K562 (cell line): ENCODE data around the gene PPM1F. TPM values are rescaled to one million over a fixed set of nuclear protein-coding genes. Genes with fewer than 3 reads are reported as not detected.

Source experiments
- BHLHE40 ChIP-seq: IDR thresholded peaks from 2 replicates; pipeline ENCODE4 v1.6.1; 2011; ENCODE audit warnings: low read length, improper control_type of control experiment
- CTBP1 ChIP-seq: fragments of 450-650 bp; IDR thresholded peaks from 2 replicates; pipeline ENCODE4 v1.6.1; 2016; ENCODE audit warnings: borderline replicate concordance
- FOSL1 ChIP-seq: fragments of 200-800 bp; sonication (Bioruptor generic); conservative IDR thresholded peaks from 2 replicates; pipeline ENCODE4 v1.6.1; 2016; ENCODE audit warnings: missing genetic modification characterization, missing compliant biosample characterization
- FOXK1 ChIP-seq: sonication (generic); formaldehyde crosslinking; IDR thresholded peaks from 2 replicates; pipeline ENCODE4 v1.8.0; 2022; ENCODE audit warnings: missing genetic modification reagents, mild to moderate bottlenecking, borderline replicate concordance
- FOXP1 ChIP-seq: sonication (generic); formaldehyde crosslinking; IDR thresholded peaks from 2 replicates; pipeline ENCODE4 v1.8.0; 2022; ENCODE audit warnings: mild to moderate bottlenecking, missing genetic modification reagents
- HMBOX1 ChIP-seq: sonication (generic); IDR thresholded peaks from 2 replicates; pipeline ENCODE4 v1.6.1; 2016
- HNRNPL ChIP-seq: fragments of 200-400 bp; formaldehyde crosslinking; IDR thresholded peaks from 2 replicates; pipeline ENCODE4 v1.6.1; 2017; ENCODE audit warnings: low read depth, mild to moderate bottlenecking, low read length
- NFYB ChIP-seq: IDR thresholded peaks from 2 replicates; pipeline ENCODE4 v1.6.1; 2011; ENCODE audit warnings: mild to moderate bottlenecking, moderate library complexity; ENCODE audit not compliant: insufficient read length; ENCODE audit errors: extremely low read depth
- PBX2 ChIP-seq, 2 experiments: IDR thresholded peaks in 1 of 2; conservative IDR thresholded peaks in 1 of 2; 2 replicates each; pipeline ENCODE4 v1.6.1; 2016; ENCODE audit warnings: low read depth in 2 of 2, mild to moderate bottlenecking in 1 of 2, missing compliant biosample characterization in 1 of 2, missing genetic modification characterization in 1 of 2, moderate library complexity in 1 of 2
- RREB1 ChIP-seq: fragments of 250-450 bp; sonication (Bioruptor Pico); IDR thresholded peaks from 2 replicates; pipeline ENCODE4 v1.4.0; 2020
- SREBF1 ChIP-seq: fragments of 150-350 bp; IDR thresholded peaks from 2 replicates; pipeline ENCODE4 v1.6.1; 2014; ENCODE audit warnings: antibody characterized with exemption, low read depth, low read length, borderline replicate concordance
- TBL1XR1 ChIP-seq, 2 experiments: IDR thresholded peaks; 2 replicates each; pipeline ENCODE4 v1.6.1; 2012; ENCODE audit warnings: improper control_type of control experiment in 2 of 2, low read length in 2 of 2, mild to moderate bottlenecking in 1 of 2
- ZFX ChIP-seq: sonication (generic); formaldehyde crosslinking; IDR thresholded peaks from 2 replicates; pipeline ENCODE4 v1.8.0; 2022; ENCODE audit warnings: mild to moderate bottlenecking, missing genetic modification reagents, moderate library complexity
- ZKSCAN3 ChIP-seq: fragments of 250-450 bp; sonication (Bioruptor Pico); IDR thresholded peaks from 2 replicates; pipeline ENCODE4 v1.4.0; 2020
- ZNF232 ChIP-seq: sonication (generic); formaldehyde crosslinking; IDR thresholded peaks from 2 replicates; pipeline ENCODE4 v1.8.0; 2022; ENCODE audit warnings: mild to moderate bottlenecking, missing genetic modification reagents
- ZNF76 ChIP-seq: fragments of 250-450 bp; sonication (Bioruptor Pico); IDR thresholded peaks from 2 replicates; pipeline ENCODE4 v1.4.0; 2020; ENCODE audit warnings: mild to moderate bottlenecking, moderate library complexity, borderline replicate concordance
- polyA plus RNA-seq, 8 experiments: library from polyadenylated mRNA; depleted of rRNA in 4 of 8; stranded (reverse) in 5 of 8; unstranded in 3 of 8; fragments of >200 nt; fragmentation: Nextera tagmentation in 2 of 8; fragmentation: Illumina TruSeq in 1 of 8; extraction: Ambion mirVana in 2 of 8; extraction: Trizol in 1 of 8; gene quantifications; 2 replicates each; pipeline versions ENCODE4 v1.2.1 to v1.2.3, GENCODE V29; 2011 to 2014; ENCODE audit warnings: inconsistent platforms in 1 of 8, missing spikeins in 1 of 8
- total RNA-seq, 7 experiments: library from RNA; depleted of rRNA in 6 of 7; stranded (reverse); fragments of >200 nt in 6 of 7; fragmentation: Illumina TruSeq in 2 of 7; extraction: Trizol in 2 of 7; gene quantifications; 2 replicates each; pipeline versions ENCODE4 v1.2.1 to v1.2.3, GENCODE V29; 2011 to 2021; ENCODE audit warnings: low replicate concordance in 1 of 7

The PPM1F gene
- total and polyA plus RNA-seq, 9 of the 15 experiments (the other 6 are each of a cell fraction or from before 2014, with no cell fraction given): 2.1 to 159 (median 64.0) TPM

GRCh38 chr22:21958360-21959273 is 6.0 kb upstream of the PPM1F start (continued):
- TF ChIP-seq PBX2 (CRISPR knock-in tag; IDR thresholded peaks at IDR 0.05; ENCODE audit: low read depth): 0 out of 2 replicates have a peak, but pooled peaks have one; percentile 7
- TF ChIP-seq PBX2 (tag; conservative IDR thresholded peaks at IDR 0.05; ENCODE audit: low read depth): no peak
- TF ChIP-seq HNRNPL: peak; percentile 44; the same call in 1 of the 2 replicates
- TF ChIP-seq SREBF1: no peak
- no peak for TF ChIP-seq FOSL1 (tag)
- TF ChIP-seq ZNF232 (CRISPR knock-in tag): no peak
- peak; percentile 35; the same call in 1 of the 2 replicates for TF ChIP-seq ZFX (CRISPR knock-in tag)
- TF ChIP-seq BHLHE40: no peak
- TF ChIP-seq HMBOX1: no peak
- no peak for TF ChIP-seq ZNF76 (CRISPR knock-in tag)
- TF ChIP-seq FOXP1 (CRISPR knock-in tag): no peak; the same call in 1 of the 2 replicates
- no peak for TF ChIP-seq CTBP1
- TF ChIP-seq ZKSCAN3 (CRISPR knock-in tag): no peak
- no peak for TF ChIP-seq TBL1XR1 (IDR thresholded peaks at IDR 0.05; ENCODE audit: low read length in 2 of 2)
- no peak for TF ChIP-seq FOXK1
- TF ChIP-seq NFYB: no peak
- peak; percentile 21; the same call in 1 of the 2 replicates for TF ChIP-seq RREB1 (CRISPR knock-in tag)
